ENCODE data around the gene GSTA4. TPM values are rescaled to one million over a fixed set of nuclear protein-coding genes. Genes with fewer than 3 reads are reported as not detected.
"Not testable (repeated sequence)": the region's sequence is repeated elsewhere in the genome, so short reads cannot be mapped to it uniquely, and the experiment has no call there.

GSTA4 gene
- total RNA-seq, 1 donor from 2014 or later: 72.4 TPM

- DNase-seq (no peak), ATAC-seq (no peak)
- H3K27ac ChIP-seq: no peak overlapping the region
- intact Hi-C loops (cut with DNase I): no loop called here
- H3K4me1 ChIP-seq: no peaks in the 10 kb centered on the region
- H3K27me3 ChIP-seq: no peaks in the 10 kb centered on the region
- no peak for TF ChIP-seq CTCF (IDR thresholded peaks at IDR 0.05)
- H3K9me3 ChIP-seq: no peaks in the 10 kb centered on the region
- no peaks in the 10 kb centered on the region for H3K36me3 ChIP-seq
- no peak overlapping the region for H3K4me3 ChIP-seq
Observed at GRCh38 chr6:52946306-52946705, 48.8 kb downstream of the GSTA4 start.

- H3K36me3 ChIP-seq; DNase-seq; H3K4me3 ChIP-seq; H3K27ac ChIP-seq; H3K9me3 ChIP-seq; ATAC-seq; H3K4me1 ChIP-seq; intact Hi-C loops (cut with DNase I); H3K27me3 ChIP-seq: not testable (repeated sequence)
Observed at GRCh38 chr6:52942821-52943220, 52.3 kb downstream of the GSTA4 start.

GRCh38 chr6:52942221-52942620, 52.9 kb downstream of the GSTA4 start:
- H3K4me1 ChIP-seq: no peaks in the 10 kb centered on the region
- no peak for TF ChIP-seq CTCF (IDR thresholded peaks at IDR 0.05)
- intact Hi-C loops (cut with DNase I): no loop called here
- no peak overlapping the region for H3K4me3 ChIP-seq
- H3K27ac ChIP-seq: no peak overlapping the region
- H3K27me3 ChIP-seq: no peaks in the 10 kb centered on the region
- no peak for DNase-seq
- H3K9me3 ChIP-seq: no peaks in the 10 kb centered on the region
- ATAC-seq: no peak
- no peaks in the 10 kb centered on the region for H3K36me3 ChIP-seq

GRCh38 chr6:52937908-52938307, 57.2 kb downstream of the GSTA4 start:
- H3K4me3 ChIP-seq: no peak overlapping the region
- DNase-seq (no peak), ATAC-seq (no peak)
- no peak overlapping the region for H3K27ac ChIP-seq
- TF ChIP-seq CTCF (IDR thresholded peaks at IDR 0.05): no peak
- H3K4me1 ChIP-seq: no peaks in the 10 kb centered on the region
- no peaks in the 10 kb centered on the region for H3K9me3 ChIP-seq
- no peaks in the 10 kb centered on the region for H3K27me3 ChIP-seq
- intact Hi-C loops (cut with DNase I): no loop called here
- no peaks in the 10 kb centered on the region for H3K36me3 ChIP-seq

GRCh38 chr6:52933778-52934177, 61.3 kb downstream of the GSTA4 start:
- intact Hi-C loops (cut with DNase I): no loop called here
- H3K9me3 ChIP-seq: no peaks in the 10 kb centered on the region
- H3K4me3 ChIP-seq: no peak overlapping the region
- no peaks in the 10 kb centered on the region for H3K27me3 ChIP-seq
- TF ChIP-seq CTCF (IDR thresholded peaks at IDR 0.05): no peak
- no peak overlapping the region for H3K27ac ChIP-seq
- no peak for ATAC-seq
- no peak for DNase-seq
- no peaks in the 10 kb centered on the region for H3K36me3 ChIP-seq
- H3K4me1 ChIP-seq: no peaks in the 10 kb centered on the region

- Histone ChIP-seq H3K36me3 (no peaks in the 10 kb centered on the region), H3K4me3 (no peak overlapping the region), H3K9me3 (no peaks in the 10 kb centered on the region), H3K4me1 (no peaks in the 10 kb centered on the region), H3K27me3 (no peaks in the 10 kb centered on the region), H3K27ac (no peak overlapping the region)
- peak; percentile 96 for ATAC-seq
- no peak for DNase-seq
- TF ChIP-seq CTCF (IDR thresholded peaks at IDR 0.05): no peak
- intact Hi-C loops (cut with DNase I): no loop called here
Observed at GRCh38 chr6:52931351-52931750, 63.7 kb downstream of the GSTA4 start.
